Prostate gland (tissue), 2 donors: ENCODE measurements around the gene DGKQ.

Experiments used
- POLR2A ChIP-seq: fragments of 450-650 bp; IDR thresholded peaks from one replicate; pipeline ENCODE4 v1.6.1; 2016; ENCODE audit warnings: antibody characterized with exemption, mild to moderate bottlenecking
- POLR2AphosphoS5 ChIP-seq: sonication (generic); formaldehyde crosslinking; IDR thresholded peaks from one replicate; pipeline ENCODE4 v1.6.1; 2017; ENCODE audit warnings: antibody characterized with exemption
- TF ChIP-seq, protein P1 (sequence below), 4 experiments: fragments of 200-600 bp in 2 of 4; fragments of 450-650 bp in 2 of 4; sonication (generic) in 2 of 4; IDR thresholded peaks; 1 replicate in 3 of 4; 2 replicates in 1 of 4; pipeline ENCODE4 v1.5.1; 2016 to 2019; ENCODE audit warnings: antibody characterized with exemption in 4 of 4, mild to moderate bottlenecking in 2 of 4, moderate library complexity in 2 of 4

DNA sequence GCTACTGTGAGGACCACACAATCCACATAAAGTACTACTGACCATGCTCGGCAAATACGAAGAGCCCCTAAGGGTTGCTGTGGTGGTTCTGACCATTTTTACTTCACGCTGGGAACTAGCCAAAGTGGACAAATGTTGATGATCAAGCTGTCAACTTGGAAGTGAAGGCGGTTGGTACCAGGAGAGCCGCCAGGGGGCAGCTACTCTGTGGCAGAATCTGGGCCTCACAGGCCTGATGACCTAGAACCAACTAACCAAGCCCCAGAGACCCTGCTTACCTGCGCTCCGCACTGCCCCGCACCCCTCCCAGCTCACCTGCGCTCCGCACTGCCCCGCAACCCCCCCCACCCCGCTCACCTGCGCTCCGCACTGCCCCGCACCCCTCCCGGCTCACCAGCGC lies 46.8 kb downstream of the DGKQ start:
- TF ChIP-seq, protein P1, sequence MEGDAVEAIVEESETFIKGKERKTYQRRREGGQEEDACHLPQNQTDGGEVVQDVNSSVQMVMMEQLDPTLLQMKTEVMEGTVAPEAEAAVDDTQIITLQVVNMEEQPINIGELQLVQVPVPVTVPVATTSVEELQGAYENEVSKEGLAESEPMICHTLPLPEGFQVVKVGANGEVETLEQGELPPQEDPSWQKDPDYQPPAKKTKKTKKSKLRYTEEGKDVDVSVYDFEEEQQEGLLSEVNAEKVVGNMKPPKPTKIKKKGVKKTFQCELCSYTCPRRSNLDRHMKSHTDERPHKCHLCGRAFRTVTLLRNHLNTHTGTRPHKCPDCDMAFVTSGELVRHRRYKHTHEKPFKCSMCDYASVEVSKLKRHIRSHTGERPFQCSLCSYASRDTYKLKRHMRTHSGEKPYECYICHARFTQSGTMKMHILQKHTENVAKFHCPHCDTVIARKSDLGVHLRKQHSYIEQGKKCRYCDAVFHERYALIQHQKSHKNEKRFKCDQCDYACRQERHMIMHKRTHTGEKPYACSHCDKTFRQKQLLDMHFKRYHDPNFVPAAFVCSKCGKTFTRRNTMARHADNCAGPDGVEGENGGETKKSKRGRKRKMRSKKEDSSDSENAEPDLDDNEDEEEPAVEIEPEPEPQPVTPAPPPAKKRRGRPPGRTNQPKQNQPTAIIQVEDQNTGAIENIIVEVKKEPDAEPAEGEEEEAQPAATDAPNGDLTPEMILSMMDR (IDR thresholded peaks at IDR 0.05) = no peak
- TF ChIP-seq POLR2A = no peak
- TF ChIP-seq POLR2AphosphoS5 = no peak
